SK-N-MC (cell line): ENCODE data around the gene ZWILCH.

Experiments used
- EZH2 ChIP-seq: fragments of 200-600 bp; sonication (generic); IDR thresholded peaks from one replicate; pipeline ENCODE4 v1.6.1; 2017; ENCODE audit warnings: antibody characterized with exemption
- FOXP2 ChIP-seq: optimal IDR thresholded peaks from 2 replicates; pipeline ENCODE3; 2011; ENCODE audit warnings: mild to moderate bottlenecking, moderate library complexity; ENCODE audit not compliant: insufficient read depth; ENCODE audit errors: extremely low read length, control extremely low read depth
- POLR2AphosphoS5 ChIP-seq: IDR thresholded peaks from 2 replicates; pipeline ENCODE4 v1.6.1; 2012; ENCODE audit warnings: mild to moderate bottlenecking, low read depth, low read length, borderline replicate concordance

DNA sequence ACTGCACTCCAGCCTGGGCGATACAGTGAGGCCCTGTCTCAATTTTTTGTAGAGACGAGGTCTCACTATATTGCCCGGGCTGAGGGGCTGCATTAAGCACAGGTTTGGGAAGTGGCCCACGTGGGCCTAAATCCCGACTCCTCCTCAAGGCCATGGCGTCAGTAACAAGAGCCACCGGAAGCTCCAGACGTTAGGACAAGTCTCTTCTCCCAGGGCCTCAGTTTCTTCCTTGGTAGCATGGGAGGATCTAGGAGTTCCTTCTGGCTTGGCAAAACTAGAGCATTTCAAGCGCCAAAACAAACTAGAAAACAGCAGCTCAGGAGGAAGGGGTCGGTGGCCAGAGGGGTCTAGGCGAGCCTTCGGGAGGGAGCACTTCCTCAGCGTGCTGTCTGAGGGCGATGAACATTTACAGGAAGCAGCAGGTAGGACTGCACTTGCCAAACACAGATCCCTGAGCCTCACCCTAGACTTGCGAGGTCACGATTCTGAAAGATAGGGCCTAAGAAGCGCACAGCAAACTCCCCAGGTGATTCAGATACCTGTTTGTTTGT, 8.1 kb upstream of the ZWILCH start:
- no peak for TF ChIP-seq EZH2
- TF ChIP-seq FOXP2, result no peak
- no peak for TF ChIP-seq POLR2AphosphoS5
